GM04504 (cell line): Measurements from ENCODE around the gene ATP23.

Source experiments
- DNase-seq: peaks from one replicate; pipeline ENCODE4 v3.0.0-alpha.2; 2012; ENCODE audit warnings: low read depth

Gene ATP23

DNA sequence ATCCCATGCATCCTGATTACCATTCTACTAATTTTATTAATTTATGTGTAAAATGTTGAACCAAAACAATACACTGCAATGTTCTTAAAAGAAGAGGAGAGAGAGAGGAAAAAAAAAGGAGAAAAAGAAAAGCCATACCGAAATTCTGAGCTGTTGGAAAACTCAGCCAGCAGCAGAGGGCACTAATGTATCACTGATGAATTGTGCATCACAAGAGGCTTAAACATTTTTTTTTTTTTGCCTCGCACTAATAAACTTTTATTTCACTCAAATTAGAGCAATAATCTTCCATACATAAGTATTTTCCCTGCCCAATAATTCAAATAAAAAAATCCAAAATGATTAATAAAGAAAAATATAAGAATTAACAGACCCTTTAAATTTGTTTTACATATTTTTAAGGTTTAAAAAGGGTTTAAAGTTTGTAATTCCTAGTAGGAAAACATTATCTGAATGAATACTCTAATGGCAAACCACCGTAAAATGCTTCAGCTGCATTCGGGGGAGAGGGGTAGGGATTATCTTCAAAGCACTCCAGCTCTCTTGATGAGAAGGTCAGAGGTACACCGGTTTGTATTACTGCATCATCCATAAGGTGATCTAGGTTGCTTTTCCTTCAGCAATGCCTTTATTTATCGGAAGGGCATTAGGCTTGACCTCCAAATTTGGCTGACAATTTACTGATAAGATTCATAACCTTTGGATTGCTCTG, 41.9 kb downstream of the ATP23 start:
- peak; percentile 33 for DNase-seq

DNA sequence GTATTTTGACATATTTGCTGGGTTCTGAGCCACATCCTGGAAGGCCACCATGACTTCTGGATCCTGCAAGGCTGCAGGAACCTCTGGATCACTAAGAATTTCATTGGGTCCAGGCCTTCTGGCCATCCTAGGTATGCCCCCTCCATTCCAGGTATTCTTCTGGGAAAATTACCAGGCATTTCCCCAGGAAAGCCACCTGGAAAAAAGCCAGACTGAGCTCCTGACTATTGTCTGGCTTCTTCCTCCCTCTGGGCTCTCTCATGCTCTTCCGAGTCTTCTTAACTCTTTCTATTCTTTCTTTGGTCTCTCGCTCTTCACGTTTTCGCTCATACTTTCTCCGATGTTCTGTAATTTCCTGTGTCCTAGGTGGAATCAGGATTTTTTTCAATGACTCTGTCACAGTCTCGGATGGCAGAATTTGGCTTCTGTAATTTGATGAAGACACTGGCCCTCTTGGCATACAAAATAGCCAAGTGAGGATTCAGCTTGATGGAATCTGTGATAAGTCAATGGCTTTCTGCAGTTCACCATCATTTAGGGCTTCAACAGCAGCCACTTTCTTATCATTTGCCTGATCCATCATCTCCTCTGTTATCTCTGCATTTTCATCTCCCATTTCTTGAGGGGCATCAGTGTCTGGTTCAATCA, 42.6 kb downstream of the ATP23 start:
- DNase-seq, result no peak

DNA sequence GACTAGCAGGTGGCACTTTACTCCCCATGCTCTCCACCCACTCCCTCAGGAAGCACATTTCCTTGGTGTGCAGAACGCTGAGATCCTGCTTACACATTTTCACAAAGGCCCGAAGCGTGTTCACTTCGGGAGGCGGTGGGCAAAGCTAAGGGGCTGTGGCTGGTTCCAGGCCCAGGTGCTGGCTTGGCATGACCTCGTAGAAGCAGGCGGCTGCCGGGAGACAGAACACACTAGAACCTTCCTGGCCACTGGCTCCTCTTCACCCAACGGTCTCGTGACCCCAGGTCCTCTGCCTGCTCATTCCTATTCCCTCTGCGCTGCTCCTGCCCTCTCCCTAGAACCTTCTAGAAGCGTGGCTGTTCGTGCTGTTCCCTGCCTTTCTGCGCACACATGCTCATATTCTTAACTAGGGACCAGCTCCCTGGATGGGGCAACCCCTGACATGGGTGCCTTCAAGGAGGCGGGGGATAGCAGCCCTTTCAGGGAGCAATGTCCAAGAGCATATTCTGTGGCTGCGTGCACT, 43.3 kb downstream of the ATP23 start:
- no peak for DNase-seq

DNA sequence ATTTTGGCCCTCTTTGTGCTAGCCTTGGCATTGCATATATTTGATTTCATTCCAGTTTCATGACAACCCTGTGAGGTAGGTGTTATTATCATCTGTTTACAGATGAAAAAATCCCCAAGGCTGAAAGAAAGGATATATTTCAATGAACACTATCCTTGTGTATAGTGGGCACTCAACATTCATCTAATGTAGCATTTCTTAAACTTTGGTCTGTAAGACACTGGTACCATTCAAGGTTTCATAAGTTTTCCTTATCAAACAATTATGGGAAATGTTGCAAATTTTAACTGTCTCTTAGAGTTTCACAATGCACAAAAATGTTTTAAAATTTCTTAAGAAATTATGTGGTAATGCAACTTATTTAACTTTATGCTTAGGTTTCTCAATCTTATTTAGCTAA, 44.3 kb downstream of the ATP23 start:
- DNase-seq, result no peak

DNA sequence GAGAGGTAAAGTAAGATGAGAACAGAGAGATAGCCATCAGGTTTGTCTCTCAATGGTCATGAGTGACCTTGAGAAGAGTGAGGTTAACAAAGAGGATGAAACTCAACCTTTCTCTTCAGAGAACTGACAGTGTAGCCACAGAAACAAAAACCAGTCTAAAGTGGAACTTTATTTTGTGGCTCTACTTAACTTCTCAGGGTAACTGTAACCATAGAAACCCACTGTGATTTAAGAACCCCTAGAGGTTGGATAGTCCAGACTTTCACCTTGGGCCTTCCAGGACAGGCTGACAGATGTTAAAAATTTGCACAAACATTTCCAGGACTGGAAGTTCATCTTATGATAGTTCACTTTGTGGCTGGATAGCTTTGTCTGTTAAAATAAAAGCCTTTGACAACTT, 48.5 kb downstream of the ATP23 start:
- DNase-seq, result no peak

DNA sequence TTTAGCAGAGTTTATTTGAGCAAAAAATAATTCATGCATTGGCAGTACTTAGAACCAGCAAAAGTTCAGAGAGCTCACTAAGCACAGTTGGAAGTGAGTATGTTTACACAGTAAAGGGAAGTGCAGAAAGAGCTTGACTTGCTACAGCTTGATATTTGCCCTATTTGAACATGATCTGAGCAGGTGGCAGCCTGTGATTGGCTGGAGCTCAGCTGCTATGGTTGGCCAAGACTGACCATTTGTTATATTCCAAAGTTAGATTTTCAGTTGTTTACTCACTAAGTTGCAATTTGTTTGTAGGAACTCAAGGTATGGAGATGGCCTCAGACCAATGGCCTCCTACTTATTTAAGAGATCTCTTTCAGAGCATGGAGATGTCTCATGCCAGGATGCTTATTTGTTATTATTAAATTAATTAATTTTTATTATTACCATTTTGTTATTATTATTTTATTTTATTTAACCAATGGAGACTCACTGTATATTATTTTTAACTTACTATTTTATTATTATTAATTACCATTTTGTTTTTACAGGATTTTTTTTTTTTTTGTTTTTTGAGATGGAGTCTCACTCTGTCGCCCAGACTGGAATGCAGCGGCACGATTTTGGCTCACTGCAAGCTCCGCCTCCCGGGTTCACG, 49.0 kb downstream of the ATP23 start:
- DNase-seq, result no peak

DNA sequence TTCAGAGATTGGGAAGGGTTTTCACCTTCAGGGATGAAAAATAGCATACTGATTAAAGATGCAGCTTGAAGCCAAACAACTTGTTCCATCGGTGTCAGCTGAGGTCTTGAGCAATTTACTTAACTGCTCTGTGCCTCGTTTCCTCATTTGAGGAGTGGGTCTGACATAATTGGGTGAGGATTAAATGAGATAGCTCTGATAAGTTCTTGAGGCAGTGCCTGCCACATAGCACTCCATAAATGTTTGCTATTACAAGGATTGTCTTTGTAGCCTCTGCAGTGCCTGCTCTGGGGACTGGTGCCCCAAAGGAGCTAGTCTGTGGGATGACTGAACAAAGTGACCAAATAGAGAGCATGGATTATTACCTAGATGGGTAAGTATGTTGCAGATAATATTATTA, 50.6 kb downstream of the ATP23 start:
- DNase-seq, result no peak

DNA sequence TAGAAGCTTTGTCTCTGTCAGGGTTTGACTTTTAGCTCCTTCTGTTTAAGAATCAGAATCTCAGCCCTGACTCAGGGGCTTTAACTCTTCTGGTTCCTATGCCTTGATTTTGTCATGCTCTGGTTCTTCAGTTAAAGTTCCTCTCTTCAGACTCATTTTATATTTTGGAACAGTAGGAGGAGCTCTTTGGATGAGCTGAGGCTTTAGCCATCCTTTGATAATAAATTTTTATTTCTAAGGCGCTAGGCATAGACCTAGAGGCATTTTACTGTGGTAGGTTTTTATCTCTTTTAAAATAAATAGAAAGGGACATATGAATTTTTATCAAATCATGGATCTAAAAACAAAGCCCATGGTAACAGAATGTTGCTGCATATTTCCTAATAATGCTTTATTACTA, 51.7 kb downstream of the ATP23 start:
- DNase-seq, result no peak

DNA sequence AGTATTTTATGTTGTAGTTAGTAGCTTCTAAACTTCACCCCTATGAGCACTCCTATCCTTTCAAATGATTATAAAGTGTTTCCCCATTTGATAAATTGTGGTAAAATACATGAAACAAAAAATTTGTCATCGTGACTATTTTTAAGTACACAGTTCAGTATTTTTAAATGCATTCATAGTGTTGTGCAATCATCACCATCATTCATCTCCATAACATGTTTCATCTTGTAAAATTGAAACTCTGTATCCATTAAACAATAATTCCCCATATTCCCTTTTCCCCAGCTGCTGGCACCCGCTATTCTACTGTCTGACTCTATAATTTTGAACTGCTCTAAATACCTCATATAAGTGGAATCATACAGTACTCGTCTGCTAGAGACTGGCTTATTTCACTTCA, 52.5 kb downstream of the ATP23 start:
- DNase-seq, result no peak

DNA sequence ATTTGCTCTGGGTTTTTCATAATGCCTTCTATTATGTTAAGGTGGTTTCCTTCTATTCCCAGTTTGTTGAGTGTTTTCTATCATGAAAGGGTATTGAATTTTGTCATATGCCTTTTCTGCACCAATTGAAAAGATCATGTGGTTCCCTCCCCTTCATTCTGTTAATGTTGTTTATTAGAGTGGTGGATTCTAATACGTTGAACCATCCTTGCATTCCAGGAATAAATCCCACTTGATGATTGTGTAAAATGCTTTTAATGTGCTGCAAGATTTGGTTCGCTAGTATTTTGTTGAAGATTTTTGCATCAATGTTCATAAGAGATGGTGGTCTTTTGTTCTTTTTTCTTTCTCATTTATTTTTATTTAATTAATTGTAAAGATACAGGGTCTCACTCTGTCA, 55.2 kb downstream of the ATP23 start:
- DNase-seq, result no peak

DNA sequence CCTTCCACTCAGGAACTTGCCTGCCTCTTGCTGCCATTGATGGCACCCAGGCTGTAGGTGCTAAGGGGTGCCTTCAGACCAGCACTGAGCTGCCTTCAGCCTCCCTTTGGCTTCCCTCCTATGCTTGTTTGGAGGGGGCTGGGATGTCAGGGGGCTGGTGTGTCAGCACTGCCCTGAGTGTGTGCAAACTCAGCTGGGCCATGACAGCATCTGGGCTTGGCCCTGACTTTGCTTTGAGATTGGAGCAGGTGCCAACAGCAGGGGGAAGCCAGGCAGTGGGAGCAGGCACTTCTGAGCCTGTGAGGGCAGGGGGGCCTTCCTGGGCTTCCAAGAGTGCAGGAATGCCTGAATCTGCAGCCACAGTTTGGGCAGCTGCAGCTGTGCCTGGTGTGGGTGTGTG, 56.9 kb downstream of the ATP23 start:
- DNase-seq, result no peak

DNA sequence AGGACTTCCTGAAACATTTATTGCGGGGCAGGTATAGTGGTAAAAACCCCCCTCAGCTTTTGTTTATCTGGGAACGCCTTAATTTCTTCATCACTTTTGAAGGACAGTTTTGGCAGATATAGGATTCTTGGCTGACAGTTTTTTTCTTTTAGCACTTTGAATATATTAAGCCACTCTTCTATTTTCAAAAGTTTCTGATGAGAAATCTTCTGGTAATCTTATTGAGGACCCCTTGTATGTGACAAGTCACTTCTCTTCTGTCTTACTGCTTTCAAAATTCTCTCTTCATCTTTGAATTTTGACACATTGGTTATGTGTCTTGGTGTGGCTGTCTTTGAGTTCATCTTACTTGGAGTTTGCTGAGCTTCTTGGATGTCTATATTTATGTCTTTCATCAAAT, 59.1 kb downstream of the ATP23 start:
- no peak for DNase-seq

DNA sequence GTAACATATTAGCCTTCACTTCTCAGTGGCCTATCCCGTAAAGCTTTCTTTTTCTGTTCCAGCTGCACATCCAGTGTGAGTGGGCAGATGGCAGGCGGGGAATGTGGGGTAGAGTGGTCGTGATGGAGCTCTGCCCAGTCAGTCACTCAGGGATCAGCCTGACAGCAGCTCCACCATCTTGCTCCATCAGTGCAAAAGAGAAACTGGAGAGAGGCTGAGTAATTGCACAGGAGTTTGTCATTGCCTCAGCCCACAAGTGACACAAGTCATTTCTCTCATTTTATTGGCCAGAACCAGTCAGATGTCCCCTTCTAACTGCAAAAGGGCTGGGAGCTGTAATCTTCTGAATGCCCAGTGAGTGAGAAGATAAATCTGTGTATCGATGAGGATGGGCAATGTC, 66.5 kb downstream of the ATP23 start:
- no peak for DNase-seq

DNA sequence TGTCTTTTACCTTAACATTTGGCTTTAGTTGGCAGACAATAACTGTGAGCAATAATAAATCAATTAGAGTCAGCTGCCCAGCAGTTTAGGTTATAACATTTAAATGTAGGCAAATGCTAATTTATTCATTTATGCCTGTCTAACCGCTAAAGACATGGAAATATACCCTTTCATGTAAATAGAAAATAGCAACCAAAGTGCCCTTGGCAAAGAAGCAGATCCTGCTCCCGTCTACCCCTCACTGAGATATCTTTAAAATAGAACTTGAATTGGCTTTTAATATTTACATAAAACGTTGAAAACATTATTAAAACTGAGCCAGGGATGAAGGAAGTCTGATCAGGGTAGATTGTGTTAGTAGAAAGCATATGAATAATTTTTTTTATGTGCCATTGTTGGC, 67.3 kb downstream of the ATP23 start:
- DNase-seq, result no peak
